Testis (tissue), 2 donors: ENCODE measurements around the gene ALDH2.

ENCODE experiments used
- POLR2A ChIP-seq: fragments of 450-650 bp; IDR thresholded peaks from one replicate; pipeline ENCODE4 v1.6.1; 2017; ENCODE audit warnings: antibody characterized with exemption, mild to moderate bottlenecking, moderate library complexity
- TF ChIP-seq, protein P1 (sequence below), 3 experiments: fragments of 450-650 bp in 2 of 3; fragments of 200-600 bp in 1 of 3; sonication (generic) in 1 of 3; IDR thresholded peaks; one replicate each; pipeline ENCODE4 v1.5.1; 2016 to 2019; ENCODE audit warnings: antibody characterized with exemption in 3 of 3, mild to moderate bottlenecking in 2 of 3, moderate library complexity in 1 of 3

DNA sequence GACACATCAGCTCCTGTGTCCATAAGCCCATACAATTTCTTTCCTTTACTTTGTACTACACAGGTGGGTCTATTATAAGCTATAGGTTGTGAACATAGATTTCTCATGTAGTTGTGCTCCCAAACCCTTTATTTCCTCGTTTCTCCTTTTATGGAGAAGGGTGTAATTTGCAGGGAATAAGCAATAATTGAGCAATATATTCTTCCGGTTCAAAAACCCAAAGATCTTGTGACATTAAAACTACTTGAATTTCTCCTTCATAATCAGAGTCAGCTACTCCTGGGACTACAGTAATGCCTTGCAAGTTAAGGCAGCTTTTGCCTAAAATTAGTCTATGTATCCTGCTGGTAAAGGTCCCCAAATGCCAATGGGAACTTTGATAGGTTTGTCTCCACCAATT lies 56.2 kb downstream of the ALDH2 start:
- TF ChIP-seq, protein P1, sequence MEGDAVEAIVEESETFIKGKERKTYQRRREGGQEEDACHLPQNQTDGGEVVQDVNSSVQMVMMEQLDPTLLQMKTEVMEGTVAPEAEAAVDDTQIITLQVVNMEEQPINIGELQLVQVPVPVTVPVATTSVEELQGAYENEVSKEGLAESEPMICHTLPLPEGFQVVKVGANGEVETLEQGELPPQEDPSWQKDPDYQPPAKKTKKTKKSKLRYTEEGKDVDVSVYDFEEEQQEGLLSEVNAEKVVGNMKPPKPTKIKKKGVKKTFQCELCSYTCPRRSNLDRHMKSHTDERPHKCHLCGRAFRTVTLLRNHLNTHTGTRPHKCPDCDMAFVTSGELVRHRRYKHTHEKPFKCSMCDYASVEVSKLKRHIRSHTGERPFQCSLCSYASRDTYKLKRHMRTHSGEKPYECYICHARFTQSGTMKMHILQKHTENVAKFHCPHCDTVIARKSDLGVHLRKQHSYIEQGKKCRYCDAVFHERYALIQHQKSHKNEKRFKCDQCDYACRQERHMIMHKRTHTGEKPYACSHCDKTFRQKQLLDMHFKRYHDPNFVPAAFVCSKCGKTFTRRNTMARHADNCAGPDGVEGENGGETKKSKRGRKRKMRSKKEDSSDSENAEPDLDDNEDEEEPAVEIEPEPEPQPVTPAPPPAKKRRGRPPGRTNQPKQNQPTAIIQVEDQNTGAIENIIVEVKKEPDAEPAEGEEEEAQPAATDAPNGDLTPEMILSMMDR (IDR thresholded peaks at IDR 0.05): no peak
- TF ChIP-seq POLR2A: no peak
